Measurements from ENCODE around the gene MZT2A.
"Not testable (repeated sequence)": the region's sequence is repeated elsewhere in the genome, so short reads cannot be mapped to it uniquely, and the experiment has no call there.

DNA sequence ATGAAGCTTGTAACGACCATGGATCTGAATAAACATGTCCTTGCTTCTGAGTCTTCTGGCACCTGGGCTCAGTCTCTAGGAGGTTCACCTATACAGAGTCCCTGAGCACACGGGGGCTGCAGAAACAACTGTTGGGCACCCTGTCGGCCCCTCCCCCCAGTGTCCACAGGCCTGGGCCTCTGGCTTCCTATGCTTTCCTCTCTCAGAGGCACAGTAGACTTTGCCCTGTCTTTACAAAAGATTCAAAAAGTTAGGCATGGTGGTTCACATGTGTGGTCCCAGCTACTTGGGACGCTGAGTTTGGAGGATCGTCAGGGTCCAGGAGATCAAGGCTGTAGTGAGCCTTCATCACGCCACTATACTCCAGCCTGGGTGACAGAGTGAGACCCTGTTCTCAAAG lies 29.3 kb upstream of the MZT2A start:
- TF ChIP-seq, protein P1, sequence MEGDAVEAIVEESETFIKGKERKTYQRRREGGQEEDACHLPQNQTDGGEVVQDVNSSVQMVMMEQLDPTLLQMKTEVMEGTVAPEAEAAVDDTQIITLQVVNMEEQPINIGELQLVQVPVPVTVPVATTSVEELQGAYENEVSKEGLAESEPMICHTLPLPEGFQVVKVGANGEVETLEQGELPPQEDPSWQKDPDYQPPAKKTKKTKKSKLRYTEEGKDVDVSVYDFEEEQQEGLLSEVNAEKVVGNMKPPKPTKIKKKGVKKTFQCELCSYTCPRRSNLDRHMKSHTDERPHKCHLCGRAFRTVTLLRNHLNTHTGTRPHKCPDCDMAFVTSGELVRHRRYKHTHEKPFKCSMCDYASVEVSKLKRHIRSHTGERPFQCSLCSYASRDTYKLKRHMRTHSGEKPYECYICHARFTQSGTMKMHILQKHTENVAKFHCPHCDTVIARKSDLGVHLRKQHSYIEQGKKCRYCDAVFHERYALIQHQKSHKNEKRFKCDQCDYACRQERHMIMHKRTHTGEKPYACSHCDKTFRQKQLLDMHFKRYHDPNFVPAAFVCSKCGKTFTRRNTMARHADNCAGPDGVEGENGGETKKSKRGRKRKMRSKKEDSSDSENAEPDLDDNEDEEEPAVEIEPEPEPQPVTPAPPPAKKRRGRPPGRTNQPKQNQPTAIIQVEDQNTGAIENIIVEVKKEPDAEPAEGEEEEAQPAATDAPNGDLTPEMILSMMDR (IDR thresholded peaks at IDR 0.05; ENCODE audit: low read depth, low read length): not testable (repeated sequence)
- TF ChIP-seq POLR2A (IDR thresholded peaks at IDR 0.05; ENCODE audit: extremely low read depth, insufficient read length): not testable (repeated sequence)
- TF ChIP-seq, protein P2, sequence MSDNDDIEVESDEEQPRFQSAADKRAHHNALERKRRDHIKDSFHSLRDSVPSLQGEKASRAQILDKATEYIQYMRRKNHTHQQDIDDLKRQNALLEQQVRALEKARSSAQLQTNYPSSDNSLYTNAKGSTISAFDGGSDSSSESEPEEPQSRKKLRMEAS (IDR thresholded peaks at IDR 0.05; ENCODE audit: low read depth, low read length): not testable (repeated sequence)

Measured in NB4 (cell line).